GM23248 (cell line): ENCODE measurements around the gene TVP23A.

Experiments
- EZH2 ChIP-seq: fragments of 200-600 bp; sonication (generic); IDR thresholded peaks from 2 replicates; pipeline ENCODE4 v1.6.1; 2018; ENCODE audit warnings: antibody characterized with exemption, mild to moderate bottlenecking; ENCODE audit not compliant: insufficient read depth, poor library complexity, severe bottlenecking
- EZH2phosphoT487 ChIP-seq: fragments of 200-600 bp; sonication (generic); IDR thresholded peaks from 2 replicates; pipeline ENCODE4 v1.6.1; 2018; ENCODE audit warnings: antibody characterized with exemption, moderate library complexity, mild to moderate bottlenecking, low read depth; ENCODE audit not compliant: insufficient read depth

DNA sequence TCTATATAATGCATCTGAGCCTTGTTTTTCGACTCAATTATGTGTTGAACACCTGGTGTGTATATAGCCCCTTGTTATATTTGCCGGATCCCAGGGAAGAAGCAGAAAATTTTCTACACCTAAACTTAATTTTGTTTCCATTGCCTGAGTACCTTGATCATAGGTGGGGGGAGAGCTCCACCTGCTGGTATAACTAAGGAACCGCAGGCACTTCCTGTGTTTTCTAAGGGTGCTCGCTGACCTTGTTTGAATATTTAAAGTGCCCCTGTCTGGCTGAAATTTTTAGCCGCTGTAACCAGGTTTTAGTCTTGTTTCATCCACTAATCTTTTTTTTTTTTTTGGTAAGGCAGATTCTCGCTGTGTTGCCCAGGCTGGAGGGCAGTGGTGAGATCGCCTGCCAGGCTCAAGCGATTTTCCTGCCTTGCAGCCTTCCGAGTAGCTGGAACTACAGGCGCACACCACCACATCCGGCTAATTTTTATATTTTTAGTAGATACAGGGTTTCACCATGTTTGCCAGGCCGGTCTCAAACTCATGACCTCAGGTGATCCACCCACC is 81.4 kb downstream of the TVP23A start:
- TF ChIP-seq EZH2 (no peak), EZH2phosphoT487 (no peak)
